Naive thymus-derived CD8-positive, alpha-beta T cell (primary cell): Measurements from ENCODE around the gene CD2BP2. TPM values are rescaled to one million over a fixed set of nuclear protein-coding genes. Genes with fewer than 3 reads are reported as not detected.
"Not testable (repeated sequence)": the region's sequence is repeated elsewhere in the genome, so short reads cannot be mapped to it uniquely, and the experiment has no call there.

Source experiments
- ATAC-seq, 2 donors: fragments of 150-1000 bp; cut with Tn5 transposase in 1 of 2; sonication (Bioruptor Pico), chemical (Tn5 transposase) in 1 of 2; 1 replicate in 1 of 2; 2 replicates in 1 of 2; pipeline ENCODE4 v1.10.0; 2021; ENCODE audit warnings: mild to moderate bottlenecking in 2 of 2, moderate library complexity in 2 of 2
- POLR2A ChIA-PET: fragments of 350-600 bp; sonication (Branson Sonifier 250); formaldehyde crosslinking; loops from one replicate; lab custom pipeline; 2021; ENCODE audit warnings: antibody characterized with exemption; lab: Charles Lee
- DNase-seq, 10 donors: peaks; one replicate each; pipeline versions ENCODE4 v3.0.0 to v3.0.0-alpha.2; 2020 to 2022
- H3K27ac Mint-ChIP-seq, 10 donors: one replicate each; pipeline ENCODE4 v1.8.0; 2020 to 2022; ENCODE audit warnings: mild to moderate bottlenecking in 10 of 10, mixed read lengths in 10 of 10, moderate library complexity in 4 of 10, inconsistent platforms in 1 of 10
- H3K27me3 Mint-ChIP-seq, 5 donors: one replicate each; pipeline ENCODE4 v1.8.0; 2021 to 2022; ENCODE audit warnings: mixed read lengths in 5 of 5
- H3K36me3 Mint-ChIP-seq, 3 donors: one replicate each; pipeline ENCODE4 v1.8.0; 2020 to 2022; ENCODE audit warnings: mixed read lengths in 3 of 3, mild to moderate bottlenecking in 2 of 3, inconsistent platforms in 1 of 3
- H3K4me1 Mint-ChIP-seq, 4 donors: one replicate each; pipeline ENCODE4 v1.8.0; 2021 to 2022; ENCODE audit warnings: mixed read lengths in 4 of 4
- H3K4me3 Mint-ChIP-seq, 10 donors: one replicate each; pipeline ENCODE4 v1.8.0; 2020 to 2022; ENCODE audit warnings: mild to moderate bottlenecking in 10 of 10, mixed read lengths in 10 of 10, moderate library complexity in 6 of 10, inconsistent platforms in 1 of 10
- H3K9me3 Mint-ChIP-seq, 9 donors: one replicate each; pipeline ENCODE4 v1.8.0; 2020 to 2022; ENCODE audit warnings: mixed read lengths in 9 of 9, mild to moderate bottlenecking in 3 of 9, inconsistent platforms in 1 of 9, moderate library complexity in 1 of 9
- polyA plus RNA-seq, 3 donors: library from polyadenylated mRNA; unstranded; fragments of 300-500 nt; fragmentation: Illumina TruSeq; gene quantifications; one replicate each; pipeline ENCODE4 v1.2.3, GENCODE V29; 2021
- total RNA-seq, 8 experiments: library from RNA in 2 of 8; stranded (reverse) in 2 of 8; gene quantifications; one replicate each; pipeline ENCODE4 v1.2.3 and lab custom pipeline; 2021 to 2026

CD2BP2 gene
- total and polyA plus RNA-seq, 5 experiments from 2014 or later = 20.6 to 66.8 (median 21.9) TPM

GRCh38 chr16:30335598-30336474, 19.3 kb downstream of the CD2BP2 start:
- Mint-ChIP-seq H3K27ac (peak overlapping the region in 9 of 10 donors; percentile 66 to 95 (median 90)), H3K4me3 (peak overlapping the region; percentile 83 to 94 (median 86)), H3K9me3 (no peaks in the 10 kb centered on the region), H3K4me1 (peaks cover 7 to 46% (median 31%) of the 10 kb centered on the region in 4 donors), H3K36me3 (peaks cover 0 to 2% (median 0%) of the 10 kb centered on the region in 3 donors), H3K27me3 (no peaks in the 10 kb centered on the region)
- ATAC-seq = peak in 1 of 2 donors; percentile 22
- POLR2A ChIA-PET = interaction anchor here (0.5 to 2.1 kb wide), 16 partner anchors 11 to 582 kb away, joined by 3 to 21 read pairs (median 4); partner anchors contain the start of genes CD2BP2, CORO1A, DCTPP1 and SEPTIN1
- peak in 3 of 10 donors; percentile 23 to 72 (median 45) for DNase-seq

DNA sequence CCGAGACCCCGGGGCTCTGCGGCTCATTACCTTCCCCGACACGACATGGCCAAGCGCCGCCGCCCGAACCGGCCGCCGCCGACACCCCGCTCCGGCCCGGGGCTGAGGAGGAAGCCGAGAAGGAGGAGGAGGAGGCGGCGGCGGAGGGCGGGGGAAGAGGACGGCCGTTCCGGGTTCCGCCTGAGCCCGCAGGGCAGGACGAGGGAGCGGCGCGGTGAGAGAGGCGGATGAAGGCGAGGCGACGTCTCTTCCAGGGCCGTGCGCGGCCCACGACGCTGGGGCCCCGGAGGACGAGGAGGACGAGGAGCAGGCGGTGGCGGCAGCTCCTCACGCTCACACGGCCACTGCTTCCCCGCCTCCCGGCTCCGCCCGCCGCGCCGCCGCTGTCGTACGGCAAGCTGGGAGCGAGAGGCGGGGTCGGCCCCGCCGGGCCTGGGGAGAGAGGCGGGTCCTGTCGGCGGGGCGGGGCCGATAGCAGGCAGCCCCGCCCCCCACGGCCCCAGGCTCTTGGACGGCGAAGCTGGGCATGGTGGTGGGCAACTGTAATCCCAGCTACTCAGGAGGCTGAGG, 20.0 kb downstream of the CD2BP2 start:
- H3K9me3 Mint-ChIP-seq, H3K27me3 Mint-ChIP-seq, H3K36me3 Mint-ChIP-seq: not testable (repeated sequence)
- POLR2A ChIA-PET = interaction anchor here (0.6 to 2.1 kb wide), 16 partner anchors 12 to 269 kb away, joined by 3 to 21 read pairs (median 4); partner anchors contain the start of genes CD2BP2, CORO1A, DCTPP1 and SEPTIN1
- DNase-seq (peak; percentile 73 to 97 (median 82)), ATAC-seq (peak; percentile 74 to 77)
- peaks cover 4 to 47% (median 28%) of the 10 kb centered on the region in 4 donors for H3K4me1 Mint-ChIP-seq
- H3K27ac Mint-ChIP-seq = peak overlapping the region in 9 of 10 donors; percentile 66 to 95 (median 90)
- peak overlapping the region; percentile 83 to 94 (median 86) for H3K4me3 Mint-ChIP-seq

DNA sequence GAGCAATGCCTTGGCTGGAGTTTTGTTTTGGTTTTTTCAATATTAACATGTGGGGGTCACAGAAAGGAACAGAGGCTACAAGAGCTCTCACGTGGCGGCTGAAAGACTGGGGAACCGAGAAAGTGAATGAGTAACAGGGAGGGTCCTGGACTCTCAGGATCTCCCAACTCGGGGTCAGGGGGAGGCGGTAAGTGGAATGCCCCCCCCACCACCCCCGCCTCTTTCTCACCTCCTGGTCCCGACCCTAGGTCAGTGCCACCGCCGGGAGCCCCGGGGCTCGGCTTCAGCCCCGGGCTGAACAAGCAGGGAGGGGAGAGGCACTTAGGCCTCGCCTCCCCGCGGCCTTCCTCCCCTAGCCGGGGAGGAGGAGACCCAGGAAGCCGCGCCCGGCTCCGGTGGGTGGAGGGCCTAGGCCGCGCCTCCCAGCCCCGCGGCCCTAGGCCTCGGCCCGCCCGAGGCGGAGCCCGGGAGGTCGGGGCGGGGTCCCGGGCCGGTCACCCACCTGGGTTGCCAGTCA, 20.6 kb downstream of the CD2BP2 start:
- not testable (repeated sequence) for H3K9me3 Mint-ChIP-seq, H3K27me3 Mint-ChIP-seq, H3K36me3 Mint-ChIP-seq
- POLR2A ChIA-PET = interaction anchor here (0.6 to 2.1 kb wide), 8 partner anchors 20 to 184 kb away, joined by 3 to 21 read pairs (median 6); partner anchors contain the start of genes CD2BP2 and ZNF771
- DNase-seq (peak; percentile 76 to 90 (median 83)), ATAC-seq (peak; percentile 88 to 90)
- Mint-ChIP-seq H3K27ac (peak overlapping the region in 9 of 10 donors; percentile 66 to 96 (median 90)), H3K4me1 (peaks cover 4 to 44% (median 25%) of the 10 kb centered on the region in 4 donors), H3K4me3 (peak overlapping the region; percentile 87 to 98 (median 94))

GRCh38 chr16:30324220-30324619, 30.9 kb downstream of the CD2BP2 start:
- H3K27me3 Mint-ChIP-seq, H3K9me3 Mint-ChIP-seq, H3K4me3 Mint-ChIP-seq, POLR2A ChIA-PET, DNase-seq, ATAC-seq: not testable (repeated sequence)
- peaks cover 0 to 12% (median 0%) of the 10 kb centered on the region in 3 donors for H3K36me3 Mint-ChIP-seq
- peak overlapping the region in 4 of 10 donors; percentile 40 to 83 (median 64) for H3K27ac Mint-ChIP-seq
- peaks cover 6 to 39% (median 27%) of the 10 kb centered on the region in 4 donors for H3K4me1 Mint-ChIP-seq

- not testable (repeated sequence) for H3K9me3 Mint-ChIP-seq, H3K4me3 Mint-ChIP-seq, DNase-seq, H3K27me3 Mint-ChIP-seq
- Mint-ChIP-seq H3K36me3 (peaks cover 0 to 14% (median 0%) of the 10 kb centered on the region in 3 donors), H3K27ac (peak overlapping the region in 1 of 10 donors; percentile 41), H3K4me1 (peaks cover 8 to 32% (median 19%) of the 10 kb centered on the region in 4 donors)
- peak; percentile 53 to 65 for ATAC-seq
- POLR2A ChIA-PET = interaction anchor here (0.6 kb wide), 1 partner anchor 408 kb away, joined by 4 read pairs; no protein-coding TSS in a partner anchor
These were observed 36.5 kb downstream of the CD2BP2 start for GRCh38 chr16:30318647-30319046.

DNA sequence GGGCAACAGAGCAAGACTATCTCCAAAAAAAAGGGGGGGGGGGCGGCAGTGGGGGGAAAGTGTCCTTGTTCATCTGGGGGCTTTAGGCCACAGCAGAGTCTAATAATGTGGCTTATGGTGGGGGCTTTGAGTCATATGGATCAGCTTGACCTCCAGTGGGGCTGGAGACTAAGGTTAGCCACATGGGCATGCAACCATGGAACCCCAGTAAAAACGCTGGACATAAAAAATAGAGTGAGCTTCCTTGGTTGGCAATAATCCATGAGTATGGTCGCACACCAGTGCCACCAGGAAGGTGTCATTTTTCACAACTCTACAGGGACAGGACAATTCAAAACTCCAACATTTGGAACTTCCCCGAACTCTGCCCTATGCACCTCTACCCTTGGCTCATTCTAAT, 44.2 kb downstream of the CD2BP2 start:
- H3K9me3 Mint-ChIP-seq, POLR2A ChIA-PET, DNase-seq, H3K27me3 Mint-ChIP-seq, H3K4me3 Mint-ChIP-seq, H3K27ac Mint-ChIP-seq, H3K36me3 Mint-ChIP-seq, ATAC-seq: not testable (repeated sequence)
- H3K4me1 Mint-ChIP-seq = peaks cover 20 to 31% (median 28%) of the 10 kb centered on the region in 4 donors

DNA sequence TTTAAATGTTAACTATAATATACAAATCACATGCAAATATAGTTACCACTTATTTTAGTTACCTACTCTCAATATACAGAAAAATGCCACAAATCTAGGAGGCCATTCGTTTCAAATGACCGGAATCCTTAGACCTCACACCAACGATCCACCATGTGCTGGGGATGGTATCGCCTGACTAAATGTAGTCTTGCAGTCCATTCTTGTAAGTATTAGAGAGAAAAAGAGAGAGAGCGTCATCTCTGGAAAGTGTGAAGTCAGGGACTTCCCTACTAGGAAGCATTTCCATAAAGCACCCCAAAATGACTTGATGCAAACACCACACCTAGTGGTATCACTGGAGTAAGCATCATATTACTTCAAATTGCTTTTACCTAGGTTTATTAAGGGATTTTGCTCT, 45.9 kb downstream of the CD2BP2 start:
- POLR2A ChIA-PET, DNase-seq, H3K36me3 Mint-ChIP-seq, H3K27me3 Mint-ChIP-seq, ATAC-seq, H3K9me3 Mint-ChIP-seq: not testable (repeated sequence)
- peak overlapping the region in 1 of 10 donors; percentile 3 for H3K4me3 Mint-ChIP-seq
- H3K27ac Mint-ChIP-seq = peak overlapping the region in 4 of 10 donors; percentile 31 to 75 (median 50)
- peaks cover 13 to 24% (median 22%) of the 10 kb centered on the region in 4 donors for H3K4me1 Mint-ChIP-seq

Other genes starting within 250 kb of the CD2BP2 start
- 10 to 100 TPM; 19.8 to 25.0 TPM for gene GDPD3, start 241.8 kb downstream of the CD2BP2 start, total RNA-seq
- under 1 TPM in 1 of 3 donors, not detected in 2; 0.18 TPM for gene GDPD3, start 241.8 kb downstream of the CD2BP2 start, polyA plus RNA-seq
- gene MAPK3, start 232.1 kb downstream of the CD2BP2 start, total RNA-seq = 10 to 100 TPM; 61.8 to 64.7 TPM
- 1 to 10 TPM; 6.7 to 7.8 (median 7.8) TPM for gene MAPK3, start 232.1 kb downstream of the CD2BP2 start, polyA plus RNA-seq
- 100 to 1,000 TPM; 881 to 897 TPM for gene CORO1A, start 171.7 kb downstream of the CD2BP2 start, total RNA-seq
- gene CORO1A, start 171.7 kb downstream of the CD2BP2 start, polyA plus RNA-seq = 1,000 to 10,000 TPM; 1,262 to 1,424 (median 1,364) TPM
- gene BOLA2B, start 161.6 kb downstream of the CD2BP2 start, total RNA-seq = 10 to 100 TPM; 66.6 to 73.1 TPM
- 100 to 1,000 TPM; 225 to 251 (median 237) TPM for gene BOLA2B, start 161.6 kb downstream of the CD2BP2 start, polyA plus RNA-seq
- 10 to 100 TPM; 32.5 to 47.1 TPM for gene SLX1A, start 161.4 kb downstream of the CD2BP2 start, total RNA-seq
- 10 to 100 TPM; 35.6 to 60.2 (median 44.2) TPM for gene SLX1A, start 161.4 kb downstream of the CD2BP2 start, polyA plus RNA-seq
- gene SULT1A3, start 156.1 kb downstream of the CD2BP2 start, total RNA-seq = 10 to 100 TPM; 26.9 to 29.4 TPM
- 1 to 10 TPM in 1 of 3 donors, under 1 TPM in 1, not detected in 1; 0.47 to 1.3 TPM for gene SULT1A3, start 156.1 kb downstream of the CD2BP2 start, polyA plus RNA-seq
- 10 to 100 TPM; 30.8 to 40.8 TPM for gene NPIPB13, start 106.8 kb downstream of the CD2BP2 start, total RNA-seq
- under 1 TPM; 0.22 to 0.59 (median 0.40) TPM for gene NPIPB13, start 106.8 kb downstream of the CD2BP2 start, polyA plus RNA-seq
- 10 to 100 TPM; 32.9 to 36.9 TPM for gene TBC1D10B, start 15.2 kb upstream of the CD2BP2 start, total RNA-seq
- 10 to 100 TPM in 1 of 3 donors, 1 to 10 TPM in 2; 6.6 to 10.5 (median 7.3) TPM for gene TBC1D10B, start 15.2 kb upstream of the CD2BP2 start, polyA plus RNA-seq
- gene MYL11, start 19.5 kb upstream of the CD2BP2 start, total RNA-seq = 1 to 10 TPM in 1 of 2 experiments, not detected in 1; 1.9 TPM
- gene MYL11, start 19.5 kb upstream of the CD2BP2 start, polyA plus RNA-seq = 1 to 10 TPM in 2 of 3 donors, not detected in 1; 1.1 to 4.2 TPM
- 100 to 1,000 TPM; 216 to 222 TPM for gene SEPTIN1, start 27.3 kb upstream of the CD2BP2 start, total RNA-seq
- gene SEPTIN1, start 27.3 kb upstream of the CD2BP2 start, polyA plus RNA-seq = 100 to 1,000 TPM; 178 to 249 (median 242) TPM
- 10 to 100 TPM; 12.7 to 14.3 TPM for gene ZNF48, start 40.1 kb upstream of the CD2BP2 start, total RNA-seq
- gene ZNF48, start 40.1 kb upstream of the CD2BP2 start, polyA plus RNA-seq = 10 to 100 TPM in 1 of 3 donors, 1 to 10 TPM in 2; 6.1 to 11.7 (median 7.5) TPM
- 1 to 10 TPM; 5.5 to 7.6 TPM for gene ZNF771, start 52.3 kb upstream of the CD2BP2 start, total RNA-seq
- 1 to 10 TPM; 2.1 to 6.7 (median 3.8) TPM for gene ZNF771, start 52.3 kb upstream of the CD2BP2 start, polyA plus RNA-seq
- 10 to 100 TPM; 15.2 to 16.7 TPM for gene DCTPP1, start 74.7 kb upstream of the CD2BP2 start, total RNA-seq
- 10 to 100 TPM; 63.0 to 79.6 (median 64.0) TPM for gene DCTPP1, start 74.7 kb upstream of the CD2BP2 start, polyA plus RNA-seq
- gene SEPHS2, start 90.6 kb upstream of the CD2BP2 start, total RNA-seq = 10 to 100 TPM; 52.3 to 55.1 TPM
- 10 to 100 TPM; 45.5 to 60.7 (median 55.0) TPM for gene SEPHS2, start 90.6 kb upstream of the CD2BP2 start, polyA plus RNA-seq
- 100 to 1,000 TPM; 334 to 339 TPM for gene ITGAL, start 117.4 kb upstream of the CD2BP2 start, total RNA-seq
- 100 to 1,000 TPM; 121 to 157 (median 124) TPM for gene ITGAL, start 117.4 kb upstream of the CD2BP2 start, polyA plus RNA-seq
- gene ZNF768, start 171.3 kb upstream of the CD2BP2 start, total RNA-seq = 1 to 10 TPM; 8.3 to 8.5 TPM
- 1 to 10 TPM; 1.1 to 2.1 (median 1.5) TPM for gene ZNF768, start 171.3 kb upstream of the CD2BP2 start, polyA plus RNA-seq
- gene ZNF747, start 179.6 kb upstream of the CD2BP2 start, total RNA-seq = 10 to 100 TPM; 21.8 to 21.9 TPM
- gene ZNF747, start 179.6 kb upstream of the CD2BP2 start, polyA plus RNA-seq = 10 to 100 TPM in 2 of 3 donors, 1 to 10 TPM in 1; 9.5 to 12.0 (median 11.4) TPM
- gene ZNF764, start 203.1 kb upstream of the CD2BP2 start, total RNA-seq = 10 to 100 TPM; 18.8 to 19.3 TPM
- 1 to 10 TPM; 3.6 to 6.5 (median 4.0) TPM for gene ZNF764, start 203.1 kb upstream of the CD2BP2 start, polyA plus RNA-seq
- 10 to 100 TPM; 19.9 to 21.2 TPM for gene ZNF688, start 216.4 kb upstream of the CD2BP2 start, total RNA-seq
- 10 to 100 TPM; 21.2 to 22.0 (median 21.7) TPM for gene ZNF688, start 216.4 kb upstream of the CD2BP2 start, polyA plus RNA-seq
- gene ZNF785, start 230.4 kb upstream of the CD2BP2 start, total RNA-seq = 10 to 100 TPM; 22.8 to 23.3 TPM
- 1 to 10 TPM; 1.6 to 3.5 (median 3.4) TPM for gene ZNF785, start 230.4 kb upstream of the CD2BP2 start, polyA plus RNA-seq